Measurements from ENCODE around the gene COL25A1. TPM values are rescaled to one million over a fixed set of nuclear protein-coding genes. Genes with fewer than 3 reads are reported as not detected.

COL25A1 gene
- total RNA-seq, 4 donors from 2014 or later = 2.5 TPM; not detected in 3

GRCh38 chr4:108887034-108887433 is 415.4 kb downstream of the COL25A1 start:
- no peak for DNase-seq
- H3K27me3 ChIP-seq = no peaks in the 10 kb centered on the region
- H3K9me3 ChIP-seq = no peaks in the 10 kb centered on the region
- no peak overlapping the region for H3K4me3 ChIP-seq
- H3K36me3 ChIP-seq = no peaks in the 10 kb centered on the region
- H3K27ac ChIP-seq = no peak overlapping the region
- H3K4me1 ChIP-seq = no peaks in the 10 kb centered on the region
- TF ChIP-seq POLR2A (IDR thresholded peaks at IDR 0.05) = no peak
- TF ChIP-seq CTCF (IDR thresholded peaks at IDR 0.05) = no peak

- Histone ChIP-seq H3K36me3 (no peaks in the 10 kb centered on the region), H3K27ac (no peak overlapping the region), H3K27me3 (no peaks in the 10 kb centered on the region), H3K4me1 (no peaks in the 10 kb centered on the region), H3K9me3 (no peaks in the 10 kb centered on the region), H3K4me3 (no peak overlapping the region)
- TF ChIP-seq POLR2A (IDR thresholded peaks at IDR 0.05) = no peak
- TF ChIP-seq CTCF (IDR thresholded peaks at IDR 0.05) = no peak
- no peak for DNase-seq
Observed at GRCh38 chr4:108885211-108885610, 417.2 kb downstream of the COL25A1 start.

- no peak for TF ChIP-seq CTCF (IDR thresholded peaks at IDR 0.05)
- TF ChIP-seq POLR2A (IDR thresholded peaks at IDR 0.05) = no peak
- H3K36me3 ChIP-seq = no peaks in the 10 kb centered on the region
- H3K27ac ChIP-seq = no peak overlapping the region
- H3K4me3 ChIP-seq = no peak overlapping the region
- H3K27me3 ChIP-seq = no peaks in the 10 kb centered on the region
- H3K9me3 ChIP-seq = no peaks in the 10 kb centered on the region
- DNase-seq = no peak
- no peaks in the 10 kb centered on the region for H3K4me1 ChIP-seq
Observed at GRCh38 chr4:108884596-108884995, 417.9 kb downstream of the COL25A1 start.

- DNase-seq = no peak
- H3K27me3 ChIP-seq = no peaks in the 10 kb centered on the region
- no peaks in the 10 kb centered on the region for H3K36me3 ChIP-seq
- H3K4me1 ChIP-seq = no peaks in the 10 kb centered on the region
- no peak overlapping the region for H3K27ac ChIP-seq
- no peaks in the 10 kb centered on the region for H3K9me3 ChIP-seq
- TF ChIP-seq POLR2A (IDR thresholded peaks at IDR 0.05) (no peak), CTCF (IDR thresholded peaks at IDR 0.05) (no peak)
- no peak overlapping the region for H3K4me3 ChIP-seq
Observed at GRCh38 chr4:108881986-108882385, 420.5 kb downstream of the COL25A1 start.

- Histone ChIP-seq H3K36me3 (no peaks in the 10 kb centered on the region), H3K4me1 (no peaks in the 10 kb centered on the region), H3K27ac (no peak overlapping the region), H3K27me3 (no peaks in the 10 kb centered on the region), H3K9me3 (no peaks in the 10 kb centered on the region), H3K4me3 (no peak overlapping the region)
- TF ChIP-seq POLR2A (IDR thresholded peaks at IDR 0.05) (no peak), CTCF (IDR thresholded peaks at IDR 0.05) (no peak)
- no peak for DNase-seq
Observed at GRCh38 chr4:108881190-108881589, 421.3 kb downstream of the COL25A1 start.

- Histone ChIP-seq H3K4me3 (no peak overlapping the region), H3K9me3 (no peaks in the 10 kb centered on the region), H3K4me1 (no peaks in the 10 kb centered on the region), H3K36me3 (no peaks in the 10 kb centered on the region), H3K27ac (no peak overlapping the region), H3K27me3 (no peaks in the 10 kb centered on the region)
- TF ChIP-seq CTCF (IDR thresholded peaks at IDR 0.05) (no peak), POLR2A (IDR thresholded peaks at IDR 0.05) (no peak)
- DNase-seq = no peak
Observed at GRCh38 chr4:108878806-108879205, 423.7 kb downstream of the COL25A1 start.
